ENCODE data around the gene SPATA32. TPM values are rescaled to one million over a fixed set of nuclear protein-coding genes. Genes with fewer than 3 reads are reported as not detected.

SPATA32 gene
- total and polyA plus RNA-seq, 11 donors, result not detected

DNA sequence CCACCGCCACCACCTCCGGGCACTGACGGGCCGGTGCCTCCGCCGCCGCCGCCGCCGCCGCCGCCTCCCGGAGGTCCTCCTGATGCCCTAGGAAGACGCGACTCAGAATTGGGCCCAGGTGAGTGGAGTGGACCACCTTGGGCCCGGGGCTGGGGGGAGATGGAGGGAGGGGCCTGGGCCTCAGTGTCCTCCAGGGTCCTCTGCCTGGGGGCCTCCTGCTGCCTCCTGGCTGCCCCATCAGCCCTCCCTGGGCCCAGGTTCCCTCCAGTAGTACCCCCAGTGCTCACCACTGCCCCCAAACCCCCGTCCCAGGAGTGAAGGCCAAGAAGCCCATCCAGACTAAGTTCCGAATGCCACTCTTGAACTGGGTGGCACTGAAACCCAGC, 19.9 kb downstream of the SPATA32 start:
- Histone ChIP-seq H3K9me3 (no peaks in the 10 kb centered on the region), H3K4me1 (peaks cover 0 to 19% (median 9%) of the 10 kb centered on the region in 12 donors), H3K36me3 (peaks cover 0 to 96% (median 11%) of the 10 kb centered on the region in 9 donors), H3K27ac (no peak overlapping the region), H3K4me3 (peak overlapping the region in 4 of 12 donors; percentile 33 to 39 (median 38)), H3K27me3 (no peaks in the 10 kb centered on the region)
- intact Hi-C loops (cut with DNase I), result no loop called here
- 45 to 65% (median 61%) methylated on average over 12 to 18 of the region's 18 CpGs for WGBS, 4 donors
- DNase-seq (no peak), ATAC-seq (no peak)
- TF ChIP-seq, protein P1, sequence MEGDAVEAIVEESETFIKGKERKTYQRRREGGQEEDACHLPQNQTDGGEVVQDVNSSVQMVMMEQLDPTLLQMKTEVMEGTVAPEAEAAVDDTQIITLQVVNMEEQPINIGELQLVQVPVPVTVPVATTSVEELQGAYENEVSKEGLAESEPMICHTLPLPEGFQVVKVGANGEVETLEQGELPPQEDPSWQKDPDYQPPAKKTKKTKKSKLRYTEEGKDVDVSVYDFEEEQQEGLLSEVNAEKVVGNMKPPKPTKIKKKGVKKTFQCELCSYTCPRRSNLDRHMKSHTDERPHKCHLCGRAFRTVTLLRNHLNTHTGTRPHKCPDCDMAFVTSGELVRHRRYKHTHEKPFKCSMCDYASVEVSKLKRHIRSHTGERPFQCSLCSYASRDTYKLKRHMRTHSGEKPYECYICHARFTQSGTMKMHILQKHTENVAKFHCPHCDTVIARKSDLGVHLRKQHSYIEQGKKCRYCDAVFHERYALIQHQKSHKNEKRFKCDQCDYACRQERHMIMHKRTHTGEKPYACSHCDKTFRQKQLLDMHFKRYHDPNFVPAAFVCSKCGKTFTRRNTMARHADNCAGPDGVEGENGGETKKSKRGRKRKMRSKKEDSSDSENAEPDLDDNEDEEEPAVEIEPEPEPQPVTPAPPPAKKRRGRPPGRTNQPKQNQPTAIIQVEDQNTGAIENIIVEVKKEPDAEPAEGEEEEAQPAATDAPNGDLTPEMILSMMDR (IDR thresholded peaks at IDR 0.05), result no peak
- TF ChIP-seq POLR2A (IDR thresholded peaks at IDR 0.05), result no peak

DNA sequence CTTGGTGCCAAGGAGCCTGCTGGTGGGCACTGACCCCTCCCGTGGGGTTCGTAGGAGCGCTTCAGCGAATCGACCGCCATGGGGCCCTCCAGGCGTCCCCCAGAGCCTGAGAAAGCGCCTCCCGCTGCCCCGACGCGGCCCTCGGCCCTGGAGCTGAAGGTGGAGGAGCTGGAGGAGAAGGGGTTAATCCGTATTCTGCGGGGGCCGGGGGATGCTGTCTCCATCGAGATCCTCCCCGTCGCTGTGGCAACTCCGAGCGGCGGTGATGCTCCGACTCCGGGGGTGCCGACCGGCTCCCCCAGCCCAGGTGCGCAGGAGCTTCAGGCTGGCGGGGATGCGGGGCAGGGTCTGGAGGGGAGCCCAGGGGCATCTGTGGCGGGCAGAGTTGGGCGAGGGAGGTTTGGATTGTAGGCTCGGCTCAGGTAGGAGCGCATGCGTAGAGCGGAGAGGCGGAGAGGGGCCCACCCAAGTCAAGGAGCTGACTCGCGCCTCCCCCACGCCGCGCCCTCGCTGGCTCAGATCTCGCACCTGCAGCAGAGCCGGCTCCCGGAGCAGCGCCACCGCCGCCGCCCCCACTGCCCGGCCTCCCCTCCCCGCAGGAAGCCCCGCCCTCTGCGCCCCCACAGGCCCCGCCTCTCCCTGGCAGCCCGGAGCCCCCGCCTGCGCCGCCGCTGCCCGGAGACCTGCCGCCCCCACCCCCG, 20.4 kb downstream of the SPATA32 start:
- peaks cover 0 to 97% (median 11%) of the 10 kb centered on the region in 9 donors for H3K36me3 ChIP-seq
- WGBS, 4 donors, result 27 to 52% (median 44%) methylated on average over 15 to 62 of the region's 62 CpGs
- intact Hi-C loops (cut with DNase I), result no loop called here
- H3K4me3 ChIP-seq, result peak overlapping the region in 9 of 12 donors; percentile 13 to 45 (median 37)
- H3K9me3 ChIP-seq, result no peaks in the 10 kb centered on the region
- H3K27ac ChIP-seq, result no peak overlapping the region
- peaks cover 0 to 14% (median 4%) of the 10 kb centered on the region in 12 donors for H3K4me1 ChIP-seq
- DNase-seq (peak in 1 of 5 donors; percentile 35), ATAC-seq (peak in 2 of 4 donors; percentile 4 to 9)
- TF ChIP-seq POLR2A (IDR thresholded peaks at IDR 0.05), result no peak
- TF ChIP-seq, protein P1 (IDR thresholded peaks at IDR 0.05), result no peak
- H3K27me3 ChIP-seq, result no peaks in the 10 kb centered on the region

DNA sequence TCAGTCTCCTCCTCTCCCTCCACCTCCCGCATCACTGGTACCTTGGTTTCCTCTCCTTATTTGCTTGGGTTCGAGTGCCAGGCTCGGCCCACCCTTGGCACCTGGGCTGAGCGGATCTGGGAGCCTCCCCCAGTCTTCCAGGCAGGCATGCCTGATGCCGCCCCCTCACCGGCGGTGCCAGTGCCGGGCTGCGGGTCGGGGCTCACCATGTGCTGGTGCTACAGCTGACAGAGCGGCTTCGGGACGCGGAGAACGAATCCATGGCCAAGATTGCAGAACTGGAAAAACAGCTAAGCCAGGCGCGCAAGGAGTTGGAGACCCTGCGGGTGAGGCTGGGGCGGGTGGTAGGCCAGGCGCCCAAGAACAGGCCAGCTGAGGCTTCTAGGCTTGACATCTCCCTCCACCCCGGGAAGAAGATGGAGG, 21.0 kb downstream of the SPATA32 start:
- Histone ChIP-seq H3K4me3 (peak overlapping the region in 4 of 12 donors; percentile 26 to 39 (median 38)), H3K9me3 (no peaks in the 10 kb centered on the region), H3K27ac (no peak overlapping the region), H3K27me3 (no peaks in the 10 kb centered on the region), H3K36me3 (peaks cover 0 to 97% (median 11%) of the 10 kb centered on the region in 9 donors), H3K4me1 (peaks cover 0 to 11% (median 2%) of the 10 kb centered on the region in 12 donors)
- intact Hi-C loops (cut with DNase I), result no loop called here
- 74 to 86% (median 80%) methylated on average over 15 to 21 of the region's 21 CpGs for WGBS, 4 donors
- ATAC-seq (no peak), DNase-seq (no peak)
- TF ChIP-seq, protein P1 (IDR thresholded peaks at IDR 0.05), result no peak
- TF ChIP-seq POLR2A (IDR thresholded peaks at IDR 0.05), result no peak

DNA sequence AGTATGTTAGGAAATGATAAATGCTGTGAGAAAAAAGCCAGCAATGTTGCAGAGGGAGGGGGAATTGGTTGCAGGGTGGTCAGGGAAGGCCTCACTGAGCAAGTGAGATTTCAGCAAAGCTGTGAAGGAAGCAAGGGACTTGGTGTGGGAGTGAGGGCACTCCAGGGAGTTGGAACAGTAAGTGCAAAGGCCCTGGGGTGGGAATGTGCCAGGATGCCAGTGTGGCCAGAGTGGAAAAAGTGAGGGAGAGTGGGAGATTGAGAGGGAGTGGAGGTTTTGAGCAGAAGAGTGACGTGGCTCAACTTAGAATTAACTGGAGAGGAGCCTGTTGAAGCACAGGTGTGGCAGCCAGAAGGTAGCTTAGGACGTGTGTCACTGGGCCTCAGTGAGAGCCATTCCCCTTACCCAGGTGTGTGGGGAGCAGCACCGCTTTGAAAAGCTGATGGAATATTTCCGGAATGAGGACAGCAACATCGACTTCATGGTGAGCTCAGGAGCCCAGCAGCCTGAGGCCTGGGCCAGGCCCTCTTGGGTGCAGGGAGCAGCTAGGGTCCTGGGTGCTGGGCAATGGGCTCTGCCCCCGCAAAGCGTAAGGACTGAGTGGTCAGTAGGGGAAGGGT, 23.6 kb downstream of the SPATA32 start:
- H3K4me3 ChIP-seq, result no peak overlapping the region
- intact Hi-C loops (cut with DNase I), result no loop called here
- ATAC-seq (no peak), DNase-seq (peak in 1 of 5 donors; percentile 37)
- whole genome bisulfite sequencing, 4 donors, result 89 to 98% (median 94%) methylated on average over 7 of the region's 7 CpGs
- no peaks in the 10 kb centered on the region for H3K9me3 ChIP-seq
- TF ChIP-seq, protein P1 (IDR thresholded peaks at IDR 0.05), result no peak
- TF ChIP-seq POLR2A (IDR thresholded peaks at IDR 0.05), result no peak
- H3K27me3 ChIP-seq, result no peaks in the 10 kb centered on the region
- H3K36me3 ChIP-seq, result peaks cover 0 to 92% (median 3%) of the 10 kb centered on the region in 9 donors
- H3K4me1 ChIP-seq, result peaks cover 0 to 15% (median 2%) of the 10 kb centered on the region in 12 donors
- H3K27ac ChIP-seq, result no peak overlapping the region
